HepG2 (cell line): ENCODE data around the gene NUPR2. TPM values are rescaled to one million over a fixed set of nuclear protein-coding genes. Genes with fewer than 3 reads are reported as not detected.

Source experiments
- AHR ChIP-seq: IDR thresholded peaks from 2 replicates; pipeline ENCODE4 v1.6.1; 2018; ENCODE audit warnings: missing genetic modification reagents, missing compliant biosample characterization
- AKAP8 ChIP-seq: sonication (generic); formaldehyde crosslinking; IDR thresholded peaks from 2 replicates; pipeline ENCODE4 v1.5.1; 2020; ENCODE audit warnings: mild to moderate bottlenecking, missing genetic modification reagents
- BHLHE40 ChIP-seq: IDR thresholded peaks from 2 replicates; pipeline ENCODE4 v1.6.1; 2011; ENCODE audit warnings: low read length, improper control_type of control experiment
- FOXK2 ChIP-seq: fragments of 450-650 bp; IDR thresholded peaks from 2 replicates; pipeline ENCODE4 v1.6.1; 2016
- HMG20A ChIP-seq: IDR thresholded peaks from 2 replicates; pipeline ENCODE4 v1.6.1; 2016; ENCODE audit warnings: borderline replicate concordance
- HNRNPK ChIP-seq: fragments of 200-400 bp; formaldehyde crosslinking; IDR thresholded peaks from 2 replicates; pipeline ENCODE4 v1.6.1; 2018; ENCODE audit warnings: low read length, low read depth, moderate library complexity, mild to moderate bottlenecking; ENCODE audit not compliant: poor library complexity, severe bottlenecking
- HOXA3 ChIP-seq: sonication (generic); formaldehyde crosslinking; IDR thresholded peaks from 2 replicates; pipeline ENCODE4 v1.5.0; 2020; ENCODE audit warnings: missing genetic modification reagents
- KDM5A ChIP-seq: fragments of 200-600 bp; sonication (generic); IDR thresholded peaks from 2 replicates; pipeline ENCODE4 v1.7.0; 2018; ENCODE audit warnings: antibody characterized with exemption, mild to moderate bottlenecking, low read length, borderline replicate concordance
- MAFF ChIP-seq: IDR thresholded peaks from 2 replicates; pipeline ENCODE4 v1.6.1; 2011; ENCODE audit warnings: low read depth, low read length, improper control_type of control experiment
- MED13 ChIP-seq: sonication (generic); formaldehyde crosslinking; IDR thresholded peaks from 2 replicates; pipeline ENCODE4 v1.5.0; 2020; ENCODE audit warnings: missing genetic modification reagents
- NR1H2 ChIP-seq: sonication (generic); formaldehyde crosslinking; IDR thresholded peaks from 2 replicates; pipeline ENCODE4 v1.8.1; 2022; ENCODE audit warnings: low read depth, missing genetic modification reagents, borderline replicate concordance
- NR2F6 ChIP-seq, 2 experiments: IDR thresholded peaks; 2 replicates each; pipeline ENCODE4 v1.6.1; 2016; ENCODE audit warnings: antibody characterized with exemption in 1 of 2, mild to moderate bottlenecking in 1 of 2
- SIN3A ChIP-seq: IDR thresholded peaks from 2 replicates; pipeline ENCODE4 v1.6.1; 2011; ENCODE audit warnings: low read depth, mild to moderate bottlenecking, control low read depth, low read length, borderline replicate concordance
- SP5 ChIP-seq: IDR thresholded peaks from 2 replicates; pipeline ENCODE4 v1.6.1; 2016; ENCODE audit warnings: low read depth, borderline replicate concordance
- TERF1 ChIP-seq: sonication (generic); formaldehyde crosslinking; IDR thresholded peaks from 2 replicates; pipeline ENCODE4 v1.8.0; 2022; ENCODE audit warnings: mild to moderate bottlenecking, missing genetic modification reagents, moderate library complexity
- TOE1 ChIP-seq: sonication (generic); formaldehyde crosslinking; IDR thresholded peaks from 2 replicates; pipeline ENCODE4 v1.4.0; 2020; ENCODE audit warnings: mild to moderate bottlenecking, missing genetic modification reagents
- U2AF1 ChIP-seq: fragments of 200-400 bp; formaldehyde crosslinking; optimal IDR thresholded peaks from 2 replicates; pipeline ENCODE3; 2017; ENCODE audit warnings: mild to moderate bottlenecking, low read depth, low read length
- ZBTB4 ChIP-seq: sonication (generic); formaldehyde crosslinking; IDR thresholded peaks from 2 replicates; pipeline ENCODE4 v1.4.0; 2020; ENCODE audit warnings: missing genetic modification reagents, mild to moderate bottlenecking, borderline replicate concordance
- ZKSCAN1 ChIP-seq: fragments of 150-350 bp; IDR thresholded peaks from 2 replicates; pipeline ENCODE4 v1.6.1; 2014; ENCODE audit warnings: low read length
- ZNF10 ChIP-seq: sonication (generic); formaldehyde crosslinking; IDR thresholded peaks from 2 replicates; pipeline ENCODE4 v1.4.0; 2020; ENCODE audit warnings: mild to moderate bottlenecking, low read depth, missing genetic modification reagents, borderline replicate concordance
- ZNF143 ChIP-seq: sonication (generic); formaldehyde crosslinking; IDR thresholded peaks from 2 replicates; pipeline ENCODE4 v1.4.0; 2020; ENCODE audit warnings: missing genetic modification reagents
- ZNF260 ChIP-seq: sonication (generic); formaldehyde crosslinking; IDR thresholded peaks from 2 replicates; pipeline ENCODE4 v1.4.0; 2020; ENCODE audit warnings: missing genetic modification reagents, low read depth, mild to moderate bottlenecking, borderline replicate concordance
- ZNF275 ChIP-seq: sonication (generic); formaldehyde crosslinking; IDR thresholded peaks from 2 replicates; pipeline ENCODE4 v1.8.0; 2022; ENCODE audit warnings: missing genetic modification reagents, mild to moderate bottlenecking, inconsistent platforms, borderline replicate concordance
- ZNF569 ChIP-seq: sonication (generic); formaldehyde crosslinking; IDR thresholded peaks from 2 replicates; pipeline ENCODE4 v1.5.0; 2020; ENCODE audit warnings: mild to moderate bottlenecking, missing genetic modification reagents, moderate library complexity, borderline replicate concordance
- ZNF615 ChIP-seq: sonication (generic); formaldehyde crosslinking; IDR thresholded peaks from 2 replicates; pipeline ENCODE4 v1.5.0; 2020; ENCODE audit warnings: mild to moderate bottlenecking, missing genetic modification reagents, borderline replicate concordance
- ZNF747 ChIP-seq: sonication (generic); formaldehyde crosslinking; IDR thresholded peaks from 2 replicates; pipeline ENCODE4 v1.8.1; 2023; ENCODE audit warnings: missing genetic modification reagents, mild to moderate bottlenecking, borderline replicate concordance
- ZNF891 ChIP-seq: sonication (generic); formaldehyde crosslinking; IDR thresholded peaks from 2 replicates; pipeline ENCODE4 v1.5.0; 2020; ENCODE audit warnings: mild to moderate bottlenecking, missing genetic modification reagents
- ZSCAN22 ChIP-seq: sonication (generic); formaldehyde crosslinking; IDR thresholded peaks from 2 replicates; pipeline ENCODE4 v1.4.0; 2020; ENCODE audit warnings: mild to moderate bottlenecking, missing genetic modification reagents
- polyA plus RNA-seq, 8 experiments: library from polyadenylated mRNA; depleted of rRNA in 3 of 8; stranded (reverse) in 7 of 8; unstranded in 1 of 8; fragments of >200 nt; fragmentation: Illumina TruSeq in 4 of 8; extraction: Trizol in 4 of 8; gene quantifications; 2 replicates each; pipeline versions ENCODE4 v1.2.1 to v1.2.3, GENCODE V29; 2011 to 2016; ENCODE audit warnings: low read depth in 4 of 8, missing spikeins in 1 of 8, mixed read lengths in 1 of 8; ENCODE audit not compliant: insufficient read depth in 1 of 8
- total RNA-seq, 5 experiments: library from RNA; depleted of rRNA; stranded (reverse); fragments of >200 nt; fragmentation: Illumina TruSeq; extraction: Trizol; gene quantifications; 2 replicates each; pipeline ENCODE4 v1.2.3, GENCODE V29; 2016; ENCODE audit warnings: low read depth in 1 of 5

The NUPR2 gene
- total and polyA plus RNA-seq, 2 of the 13 experiments (the other 11 are each of a cell fraction or from before 2014, with no cell fraction given): not detected

- TF ChIP-seq ZBTB4 (CRISPR knock-in tag): no peak
- TF ChIP-seq ZNF747: no peak
- no peak for TF ChIP-seq SP5 (CRISPR knock-in tag)
- peak; percentile 37; the same call in 1 of the 2 replicates for TF ChIP-seq NR2F6 (IDR thresholded peaks at IDR 0.05)
- TF ChIP-seq NR2F6 (CRISPR knock-in tag; IDR thresholded peaks at IDR 0.05): 0 out of 2 replicates have a peak, but pooled peaks have one; percentile 9
- 0 out of 2 replicates have a peak, but pooled peaks have one; percentile 28 for TF ChIP-seq HOXA3
- TF ChIP-seq KDM5A: no peak
- TF ChIP-seq ZNF891 (CRISPR knock-in tag): no peak
- no peak for TF ChIP-seq TERF1 (CRISPR knock-in tag)
- TF ChIP-seq ZNF615 (CRISPR knock-in tag): no peak
- no peak for TF ChIP-seq AKAP8
- no peak for TF ChIP-seq ZNF275 (CRISPR knock-in tag)
- no peak for TF ChIP-seq ZNF569 (CRISPR knock-in tag)
- no peak for TF ChIP-seq ZNF10
- TF ChIP-seq HMG20A (CRISPR knock-in tag): no peak
- TF ChIP-seq U2AF1: no peak
- TF ChIP-seq AHR (CRISPR knock-in tag): no peak
- no peak for TF ChIP-seq NR1H2 (CRISPR knock-in tag)
- TF ChIP-seq TOE1 (CRISPR knock-in tag): no peak
- no peak for TF ChIP-seq MAFF
- no peak for TF ChIP-seq ZKSCAN1
- 0 out of 2 replicates have a peak, but pooled peaks have one; percentile 36 for TF ChIP-seq BHLHE40
- no peak for TF ChIP-seq ZSCAN22
- TF ChIP-seq ZNF260: no peak
- TF ChIP-seq SIN3A: no peak
- TF ChIP-seq ZNF143: no peak
- TF ChIP-seq FOXK2: no peak
- TF ChIP-seq HNRNPK: no peak
- no peak for TF ChIP-seq MED13 (CRISPR knock-in tag)
These were observed 41.8 kb downstream of the NUPR2 start (continued) for GRCh38 chr7:56074371-56074791.
